ENCODE results near the gene UQCRC1. TPM values are rescaled to one million over a fixed set of nuclear protein-coding genes. Genes with fewer than 3 reads are reported as not detected.

The UQCRC1 gene
- total RNA-seq, 1 experiment from 2014 or later, result 323 TPM

GRCh38 chr3:48588230-48588629, 21.2 kb downstream of the UQCRC1 start:
- DNase-seq (ENCODE audit: low spot score) (no peak), ATAC-seq (peak; percentile 72)
- ChIA-PET POLR2A (interaction anchor here (0.5 kb wide), 1 partner anchor 277 kb away, joined by 3 read pairs; no protein-coding TSS in a partner anchor), CTCF (interaction anchor here (1.1 to 2.7 kb wide), 3 partner anchors 27 to 188 kb away, joined by 3 to 12 read pairs (median 6); no protein-coding TSS in a partner anchor)
- Mint-ChIP-seq H3K9me3 (no peaks in the 10 kb centered on the region), H3K4me1 (peaks cover 7% of the 10 kb centered on the region), H3K36me3 (no peaks in the 10 kb centered on the region), H3K27ac (peak overlapping the region; percentile 61; the same call in 1 of the 2 replicates), H3K27me3 (ENCODE audit: low read depth) (no peaks in the 10 kb centered on the region; the same call in 1 of the 2 replicates), H3K4me3 (no peak overlapping the region)
- TF ChIP-seq TEAD4 (CRISPR knock-in tag; IDR thresholded peaks at IDR 0.05), result no peak
- TF ChIP-seq PREB (CRISPR knock-in tag; IDR thresholded peaks at IDR 0.05; ENCODE audit: borderline replicate concordance), result no peak
- TF ChIP-seq RORB (CRISPR knock-in tag; IDR thresholded peaks at IDR 0.05), result no peak
- TF ChIP-seq GRHL2 (CRISPR knock-in tag; IDR thresholded peaks at IDR 0.05; ENCODE audit: insufficient replicate concordance, severe bottlenecking), result no peak

DNA sequence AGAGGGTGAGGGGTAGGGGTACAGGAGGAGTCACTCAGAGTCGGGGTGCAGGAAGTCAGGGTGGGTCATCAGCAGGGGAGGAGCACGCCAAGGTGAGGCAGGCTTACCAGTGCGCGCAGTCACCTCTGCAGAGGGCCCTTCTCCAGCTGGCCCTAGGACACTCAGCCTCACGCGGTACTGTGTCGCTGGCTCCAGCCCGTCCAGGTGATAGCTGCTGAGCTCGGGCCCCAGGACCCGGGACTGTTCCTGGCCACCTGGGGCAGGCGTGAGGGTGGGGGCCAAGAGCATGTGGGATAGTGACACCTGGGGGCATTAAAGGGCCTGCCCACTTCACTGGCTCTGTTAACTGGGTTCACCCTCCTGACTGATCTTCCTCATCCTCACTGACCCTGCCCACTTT, 21.8 kb downstream of the UQCRC1 start:
- POLR2A ChIA-PET, result interaction anchor here (0.5 kb wide), 1 partner anchor 278 kb away, joined by 3 read pairs; no protein-coding TSS in a partner anchor
- DNase-seq (ENCODE audit: low spot score) (no peak), ATAC-seq (no peak)
- no peak overlapping the region for H3K4me3 Mint-ChIP-seq
- H3K36me3 Mint-ChIP-seq, result no peaks in the 10 kb centered on the region
- H3K27ac Mint-ChIP-seq, result no peak overlapping the region
- H3K27me3 Mint-ChIP-seq (ENCODE audit: low read depth), result no peaks in the 10 kb centered on the region; the same call in 1 of the 2 replicates
- peaks cover 7% of the 10 kb centered on the region for H3K4me1 Mint-ChIP-seq
- no peaks in the 10 kb centered on the region for H3K9me3 Mint-ChIP-seq
- TF ChIP-seq ZNF121 (CRISPR knock-in tag; IDR thresholded peaks at IDR 0.05) (no peak), USF2 (CRISPR knock-in tag; IDR thresholded peaks at IDR 0.05) (no peak), ZNF317 (CRISPR knock-in tag; IDR thresholded peaks at IDR 0.05; ENCODE audit: borderline replicate concordance, low read depth) (no peak), NFYB (CRISPR knock-in tag; conservative IDR thresholded peaks at IDR 0.05; ENCODE audit: low read depth) (no peak), SP1 (CRISPR knock-in tag; conservative IDR thresholded peaks at IDR 0.05) (no peak), TEAD1 (CRISPR knock-in tag; IDR thresholded peaks at IDR 0.05) (no peak), USF1 (CRISPR knock-in tag; IDR thresholded peaks at IDR 0.05) (no peak), ZNF138 (CRISPR knock-in tag; conservative IDR thresholded peaks at IDR 0.05) (no peak), TCF7 (CRISPR knock-in tag; IDR thresholded peaks at IDR 0.05; ENCODE audit: low read depth) (no peak)
- CTCF ChIA-PET, result interaction anchor here (0.8 to 2.7 kb wide), 4 partner anchors 22 to 187 kb away, joined by 3 to 12 read pairs (median 4); partner anchors contain the start of gene UQCRC1

DNA sequence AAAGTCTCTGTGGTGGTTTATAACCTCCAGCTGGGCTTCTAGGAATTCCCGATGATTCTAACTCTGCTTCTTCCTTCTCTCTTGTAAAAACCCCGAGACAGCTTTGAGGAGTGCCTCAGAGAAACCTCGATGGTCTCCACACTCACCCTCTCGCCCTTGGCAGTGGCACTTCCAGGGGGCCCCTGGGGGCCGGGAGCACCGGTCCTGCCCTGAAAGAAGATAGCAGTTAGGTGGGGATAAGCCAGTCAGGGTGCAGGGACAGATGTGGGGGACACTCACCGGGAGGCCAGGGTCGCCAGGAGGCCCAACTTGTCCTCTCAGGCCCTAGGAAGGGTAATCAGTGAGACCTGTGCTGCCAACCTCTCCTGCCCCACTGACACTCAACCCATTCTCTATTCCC, 24.0 kb downstream of the UQCRC1 start:
- peaks cover 7% of the 10 kb centered on the region for H3K4me1 Mint-ChIP-seq
- DNase-seq (ENCODE audit: low spot score) (no peak), ATAC-seq (no peak)
- no peaks in the 10 kb centered on the region for H3K27me3 Mint-ChIP-seq (ENCODE audit: low read depth)
- no peaks in the 10 kb centered on the region for H3K36me3 Mint-ChIP-seq
- H3K4me3 Mint-ChIP-seq, result no peak overlapping the region
- CTCF ChIA-PET, result no interaction called here
- POLR2A ChIA-PET, result interaction anchor here (0.6 kb wide), 1 partner anchor 17 kb away, joined by 4 read pairs; no protein-coding TSS in a partner anchor
- TF ChIP-seq EMX1 (CRISPR knock-in tag; IDR thresholded peaks at IDR 0.05), result no peak
- no peak for TF ChIP-seq FOXJ3 (CRISPR knock-in tag; IDR thresholded peaks at IDR 0.05; ENCODE audit: borderline replicate concordance)
- no peak for TF ChIP-seq ZNF138 (CRISPR knock-in tag; conservative IDR thresholded peaks at IDR 0.05)
- no peak for TF ChIP-seq ARID4B (CRISPR knock-in tag; IDR thresholded peaks at IDR 0.05; ENCODE audit: borderline replicate concordance)
- no peak for TF ChIP-seq TEAD4 (CRISPR knock-in tag; IDR thresholded peaks at IDR 0.05)
- TF ChIP-seq FOXK1 (CRISPR knock-in tag; IDR thresholded peaks at IDR 0.05), result no peak
- TF ChIP-seq ETV6 (CRISPR knock-in tag; IDR thresholded peaks at IDR 0.05), result no peak
- TF ChIP-seq ELF4 (CRISPR knock-in tag; IDR thresholded peaks at IDR 0.05; ENCODE audit: low read depth), result no peak
- TF ChIP-seq NFATC4 (CRISPR knock-in tag; IDR thresholded peaks at IDR 0.05), result no peak
- TF ChIP-seq ZSCAN18 (CRISPR knock-in tag; IDR thresholded peaks at IDR 0.05), result no peak
- no peak for TF ChIP-seq E2F1 (CRISPR knock-in tag; IDR thresholded peaks at IDR 0.05)
- no peak for TF ChIP-seq ZNF121 (CRISPR knock-in tag; IDR thresholded peaks at IDR 0.05)
- no peak overlapping the region; the same call in 1 of the 2 replicates for H3K27ac Mint-ChIP-seq
- no peaks in the 10 kb centered on the region for H3K9me3 Mint-ChIP-seq

Measured in WTC11 (cell line).